Keratinocyte (primary cell): ENCODE measurements around the gene SPOCD1. TPM values are rescaled to one million over a fixed set of nuclear protein-coding genes. Genes with fewer than 3 reads are reported as not detected.

Experiments used
- DNase-seq: peaks from one replicate; pipeline ENCODE4 v3.0.0-alpha.2; 2011; ENCODE audit warnings: low read depth, missing footprints, low spot score
- FAIRE-seq: peaks from 2 replicates; lab custom pipeline; 2011; peaks lifted over from hg19 to GRCh38; lab: Jason Lieb, UNC
- H2AFZ ChIP-seq: 2 replicates; pipeline ENCODE4 v1.6.0; 2012; ENCODE audit warnings: low read length, control low read depth, inconsistent platforms; ENCODE audit not compliant: control insufficient read depth
- H3K27ac ChIP-seq: 2 replicates; pipeline ENCODE4 v1.5.1; 2011; ENCODE audit warnings: low read length; ENCODE audit not compliant: control insufficient read depth, insufficient read depth
- H3K27me3 ChIP-seq: 3 replicates; pipeline ENCODE4 v1.6.0; 2011; ENCODE audit warnings: low read length; ENCODE audit not compliant: control insufficient read depth, insufficient read depth; ENCODE audit errors: extremely low read depth
- H3K36me3 ChIP-seq, 2 experiments: 2 replicates in 1 of 2; 3 replicates in 1 of 2; pipeline ENCODE4 v1.5.1; 2011; ENCODE audit warnings: low read length in 2 of 2, mild to moderate bottlenecking in 1 of 2; ENCODE audit not compliant: control insufficient read depth in 2 of 2, insufficient read depth in 2 of 2; ENCODE audit errors: extremely low read depth in 1 of 2
- H3K4me1 ChIP-seq: 3 replicates; pipeline ENCODE4 v1.5.1; 2011; ENCODE audit warnings: low read length; ENCODE audit not compliant: control insufficient read depth, insufficient read depth; ENCODE audit errors: extremely low read depth
- H3K4me2 ChIP-seq: 3 replicates; pipeline ENCODE4 v1.6.0; 2011; ENCODE audit warnings: low read depth, low read length; ENCODE audit not compliant: control insufficient read depth, insufficient read depth; ENCODE audit errors: extremely low read depth
- H3K4me3 ChIP-seq, 3 experiments: fragments of 200-600 bp in 1 of 3; sonication (generic) in 1 of 3; 2 replicates in 2 of 3; 3 replicates in 1 of 3; pipeline ENCODE4 v1.5.1; 2011 to 2016; ENCODE audit warnings: low read length in 3 of 3, mild to moderate bottlenecking in 3 of 3, control low read depth in 2 of 3, inconsistent platforms in 1 of 3, low read depth in 1 of 3, mixed read lengths in 1 of 3, mixed run types in 1 of 3, moderate library complexity in 1 of 3; ENCODE audit not compliant: control insufficient read depth in 2 of 3, insufficient read depth in 2 of 3; ENCODE audit errors: extremely low read depth in 1 of 3
- H3K79me2 ChIP-seq: 2 replicates; pipeline ENCODE4 v1.6.0; 2012; ENCODE audit warnings: low read length; ENCODE audit not compliant: control insufficient read depth, insufficient read depth
- H3K9ac ChIP-seq: 3 replicates; pipeline ENCODE4 v1.6.0; 2011; ENCODE audit warnings: low read length; ENCODE audit not compliant: control insufficient read depth, insufficient read depth; ENCODE audit errors: extremely low read depth
- H3K9me1 ChIP-seq: 3 replicates; pipeline ENCODE4 v1.6.0; 2011; ENCODE audit warnings: low read length; ENCODE audit not compliant: control insufficient read depth, insufficient read depth; ENCODE audit errors: extremely low read depth
- H3K9me3 ChIP-seq: 2 replicates; pipeline ENCODE4 v1.5.1; 2012; ENCODE audit warnings: low read depth, low read length; ENCODE audit not compliant: control insufficient read depth
- H4K20me1 ChIP-seq: 3 replicates; pipeline ENCODE4 v1.6.0; 2011; ENCODE audit warnings: low read length; ENCODE audit not compliant: control insufficient read depth, insufficient read depth; ENCODE audit errors: extremely low read depth
- CTCF ChIP-seq, 3 experiments: IDR thresholded peaks in 1 of 3; conservative IDR thresholded peaks in 1 of 3; optimal IDR thresholded peaks in 1 of 3; 2 replicates in 2 of 3; 3 replicates in 1 of 3; pipeline versions ENCODE3 to v1.5.1; 2011; ENCODE audit warnings: low read length in 3 of 3, mild to moderate bottlenecking in 3 of 3, moderate library complexity in 2 of 3, control low read depth in 1 of 3, inconsistent platforms in 1 of 3; ENCODE audit not compliant: insufficient read depth in 2 of 3; ENCODE audit errors: extremely low read depth in 1 of 3
- EZH2 ChIP-seq: IDR thresholded peaks from one replicate; pipeline ENCODE4 v1.6.1; 2012; ENCODE audit warnings: inconsistent platforms, mild to moderate bottlenecking, low read length, moderate library complexity
- dilution Hi-C: fragments of 300-500 bp; cut with MboI; formaldehyde crosslinking; loops from one replicate; pipeline ENCODE4 v1.7.0; 2020; ENCODE audit warnings: low sequenced_read_pairs; ENCODE audit not compliant: extremely low pct_ligation_motif_present
- polyA plus RNA-seq, 5 experiments: library from polyadenylated mRNA; depleted of rRNA in 3 of 5; stranded (reverse) in 3 of 5; stranded (forward) in 1 of 5; unstranded in 1 of 5; fragments of >200 nt; gene quantifications; 1 replicate in 1 of 5; 2 replicates in 3 of 5; 3 replicates in 1 of 5; pipeline versions ENCODE4 v1.2.1 to v1.2.3, GENCODE V29; 2011 to 2012; ENCODE audit warnings: missing spikeins in 2 of 5, low read depth in 1 of 5, low replicate concordance in 1 of 5

Gene SPOCD1
- polyA plus RNA-seq, 1 donor (not counting 4 experiments of a cell fraction or from before 2014, with no cell fraction given): 4.7 TPM

GRCh38 chr1:31751822-31752241, 64.0 kb downstream of the SPOCD1 start:
- no peak for TF ChIP-seq EZH2
- TF ChIP-seq CTCF (optimal IDR thresholded peaks at IDR 0.05 in 1 of 3, IDR thresholded peaks at IDR 0.05 in 1 of 3, conservative IDR thresholded peaks at IDR 0.05 in 1 of 3; ENCODE audit: extremely low read depth in 1 of 3, insufficient read depth in 2 of 3, low read length in 3 of 3): no peak
- H3K79me2 ChIP-seq: no peaks in the 10 kb centered on the region
- peaks cover 29% of the 10 kb centered on the region for H3K4me1 ChIP-seq
- H3K27ac ChIP-seq: no peak overlapping the region
- no peak overlapping the region for H3K4me2 ChIP-seq
- no peak overlapping the region for H3K9ac ChIP-seq
- no peaks in the 10 kb centered on the region for H3K9me3 ChIP-seq
- H2AFZ ChIP-seq: no peak overlapping the region
- FAIRE-seq (no peak), DNase-seq (no peak)
- H4K20me1 ChIP-seq: no peaks in the 10 kb centered on the region
- H3K9me1 ChIP-seq: no peaks in the 10 kb centered on the region
- peaks cover 5% of the 10 kb centered on the region for H3K27me3 ChIP-seq
- H3K36me3 ChIP-seq: no peaks in the 10 kb centered on the region
- H3K4me3 ChIP-seq: no peak overlapping the region
- dilution Hi-C loops: no loop called here

GRCh38 chr1:31750858-31751510, 64.8 kb downstream of the SPOCD1 start:
- H3K9me3 ChIP-seq: no peaks in the 10 kb centered on the region
- FAIRE-seq: no peak
- H3K4me1 ChIP-seq: peaks cover 29% of the 10 kb centered on the region
- H3K27me3 ChIP-seq: peaks cover 5% of the 10 kb centered on the region
- dilution Hi-C loops: no loop called here
- H3K4me3 ChIP-seq: no peak overlapping the region
- no peak overlapping the region for H2AFZ ChIP-seq
- no peak overlapping the region for H3K9ac ChIP-seq
- H3K4me2 ChIP-seq: no peak overlapping the region
- no peak overlapping the region for H3K27ac ChIP-seq
- H4K20me1 ChIP-seq: no peaks in the 10 kb centered on the region
- TF ChIP-seq CTCF (optimal IDR thresholded peaks at IDR 0.05 in 1 of 3, IDR thresholded peaks at IDR 0.05 in 1 of 3, conservative IDR thresholded peaks at IDR 0.05 in 1 of 3; ENCODE audit: extremely low read depth in 1 of 3, insufficient read depth in 2 of 3, low read length in 3 of 3) (no peak), EZH2 (no peak)
- H3K79me2 ChIP-seq: no peaks in the 10 kb centered on the region
- no peaks in the 10 kb centered on the region for H3K36me3 ChIP-seq
- no peaks in the 10 kb centered on the region for H3K9me1 ChIP-seq
- no peak for DNase-seq
